Stimulated activated CD4-positive, alpha-beta T cell treated with anti-CD3 and anti-CD28 coated beads, Interleukin-4, amount 100 ng/mL, for 24 hours (primary cell): Measurements from ENCODE around the gene KDM6A.
A peak's percentile ranks its signal among the peaks of the same experiment; 100 is the strongest.
"Not testable (repeated sequence)": the region's sequence is repeated elsewhere in the genome, so short reads cannot be mapped to it uniquely, and the experiment has no call there.

ENCODE experiments used
- DNase-seq: peaks from one replicate; pipeline ENCODE4 v3.0.0-alpha.2; 2020

KDM6A gene

DNA sequence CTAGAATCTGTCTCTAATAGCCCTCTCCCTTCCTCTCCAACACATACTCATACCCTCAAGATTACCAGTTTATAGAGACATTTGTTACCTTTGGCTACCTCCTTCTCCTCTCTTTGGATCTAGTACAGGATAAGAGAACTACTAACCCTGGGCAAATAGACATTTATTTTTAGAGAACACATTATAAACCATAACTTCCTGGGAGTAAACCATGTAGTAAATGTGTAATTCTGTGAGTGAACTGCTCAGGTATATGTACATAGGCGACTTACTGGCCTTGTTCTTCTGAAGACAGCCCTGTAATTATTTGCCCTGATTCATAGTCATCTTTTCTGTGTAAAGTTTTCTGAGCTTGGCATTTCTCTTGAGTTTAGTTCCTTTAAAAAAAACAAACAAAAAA lies 94.2 kb downstream of the KDM6A start:
- no peak for DNase-seq

DNA sequence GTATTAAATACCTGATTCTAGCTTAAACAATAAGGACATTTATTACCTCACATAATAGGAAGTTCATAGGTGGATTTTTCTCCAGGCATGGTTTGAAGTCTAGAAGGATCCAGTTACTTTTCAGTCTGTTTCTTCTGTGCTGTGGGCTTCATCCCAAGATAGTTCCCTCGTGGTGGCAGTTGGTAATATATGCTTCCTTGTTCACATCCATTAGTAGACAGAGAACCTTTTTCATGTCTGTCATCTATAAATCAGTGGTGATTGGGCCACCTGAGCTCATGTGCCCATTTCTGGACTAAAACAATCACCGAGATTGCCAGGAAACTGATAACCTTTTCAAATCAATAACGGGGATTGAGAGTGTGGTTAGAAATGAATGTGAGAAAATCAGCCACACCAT lies 97.7 kb downstream of the KDM6A start:
- DNase-seq: no peak

DNA sequence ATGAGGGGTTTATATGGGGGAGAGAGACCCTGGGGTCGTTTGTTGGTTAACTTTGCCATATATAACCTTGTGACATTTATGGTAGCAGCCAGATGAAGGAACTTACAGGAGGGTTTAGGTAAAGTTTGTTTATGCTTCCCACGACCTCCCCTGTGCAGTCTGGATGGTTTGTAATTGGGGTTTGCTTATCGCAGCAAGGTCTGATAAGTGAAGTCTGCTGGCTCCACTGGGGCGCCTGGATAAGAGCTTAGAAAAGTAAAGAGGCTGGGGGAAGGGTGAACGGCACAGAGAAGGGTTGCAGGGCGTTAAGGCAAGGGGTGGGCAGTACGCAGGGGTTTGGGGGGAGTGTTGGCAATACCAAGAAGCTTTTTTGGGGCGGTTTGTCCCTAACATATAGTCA lies 98.7 kb downstream of the KDM6A start:
- DNase-seq: no peak

DNA sequence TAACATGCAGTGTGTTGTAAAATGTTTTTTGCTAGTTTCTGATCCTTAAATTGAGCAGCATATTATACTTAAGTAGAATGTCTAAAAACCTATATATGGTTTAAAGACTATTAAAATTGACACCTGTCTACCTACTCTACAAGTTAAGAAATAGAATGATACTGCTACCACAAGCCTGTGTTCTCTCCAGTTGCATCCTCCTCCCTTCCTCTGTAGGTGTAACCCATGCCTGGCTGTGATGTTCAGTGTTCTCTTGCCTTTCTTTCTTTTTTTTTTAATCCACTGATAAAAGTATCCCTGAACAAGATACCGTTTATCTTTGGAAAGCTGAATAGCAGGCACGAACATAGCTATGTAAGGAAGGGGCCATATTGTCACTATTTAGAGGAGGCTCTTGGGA lies 99.1 kb downstream of the KDM6A start:
- no peak for DNase-seq

DNA sequence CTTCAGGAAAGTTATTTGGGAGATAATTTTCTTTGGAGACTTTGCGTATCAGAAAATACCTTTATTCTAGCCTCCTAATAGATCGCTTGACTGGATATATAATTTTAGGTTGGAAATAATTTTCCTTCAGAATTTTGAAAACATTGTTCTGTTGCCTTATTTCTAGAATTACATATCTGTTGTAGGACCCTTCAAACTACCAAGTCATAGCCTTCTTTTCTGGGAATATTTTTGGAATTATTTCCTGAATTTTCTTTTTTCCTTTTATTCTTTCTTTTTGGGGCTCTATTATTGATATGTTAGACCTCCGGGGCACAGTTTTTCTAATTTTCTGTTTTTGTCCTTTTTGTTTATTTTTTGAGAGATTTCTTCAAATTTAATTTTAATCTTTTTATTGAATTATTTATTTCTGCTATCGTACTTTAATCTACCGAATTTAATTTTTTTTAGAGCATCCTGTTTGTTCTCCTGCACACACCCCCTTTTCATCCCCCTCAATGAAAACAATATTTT lies 100.5 kb downstream of the KDM6A start:
- no peak for DNase-seq

DNA sequence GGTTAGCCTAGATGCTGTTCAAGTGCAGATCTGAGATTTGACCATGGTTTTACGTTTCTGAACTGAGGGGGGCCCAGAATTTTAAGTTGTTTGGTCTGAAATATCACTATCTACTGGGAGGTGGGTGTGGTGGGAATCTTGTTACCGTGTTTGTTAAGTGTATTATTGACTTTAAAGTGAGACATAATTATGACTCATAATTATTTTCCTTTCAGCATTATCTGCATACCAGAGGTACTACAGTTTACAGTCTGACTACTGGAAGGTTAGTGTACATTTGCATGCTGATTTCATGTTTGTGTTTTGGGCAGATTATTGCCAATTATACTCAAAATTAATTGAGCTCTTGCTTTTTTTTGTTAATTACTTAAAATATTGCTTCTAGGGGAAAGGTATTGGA lies 101.5 kb downstream of the KDM6A start:
- DNase-seq: no peak

DNA sequence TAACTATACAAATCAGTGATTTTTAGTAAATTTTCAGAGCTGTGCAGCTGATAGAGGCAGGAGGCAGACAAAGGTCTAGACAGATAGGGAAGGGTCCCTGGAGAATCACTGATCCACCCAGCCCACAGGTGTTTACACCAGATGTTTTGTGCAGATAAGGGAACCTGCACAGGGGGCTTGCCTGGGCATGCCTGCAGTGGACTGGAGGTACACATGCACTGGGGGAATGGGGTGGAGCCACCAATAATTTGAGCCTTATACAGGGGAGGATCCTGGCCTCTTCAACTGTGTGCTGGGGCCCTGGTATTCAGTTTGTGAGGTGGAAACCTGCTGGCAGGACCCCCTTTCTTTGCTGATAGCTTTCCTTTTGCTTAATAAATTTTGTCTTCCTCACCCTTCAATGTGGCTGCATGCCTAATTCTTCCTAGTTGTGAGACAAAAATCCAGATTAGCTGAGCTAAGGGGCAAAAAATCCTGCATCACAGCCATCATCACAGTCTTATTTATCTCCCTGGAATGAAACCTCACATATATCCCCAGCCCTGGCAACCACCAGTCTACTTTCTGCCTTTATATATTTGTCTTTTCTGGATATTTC lies 102.8 kb downstream of the KDM6A start:
- DNase-seq: no peak

DNA sequence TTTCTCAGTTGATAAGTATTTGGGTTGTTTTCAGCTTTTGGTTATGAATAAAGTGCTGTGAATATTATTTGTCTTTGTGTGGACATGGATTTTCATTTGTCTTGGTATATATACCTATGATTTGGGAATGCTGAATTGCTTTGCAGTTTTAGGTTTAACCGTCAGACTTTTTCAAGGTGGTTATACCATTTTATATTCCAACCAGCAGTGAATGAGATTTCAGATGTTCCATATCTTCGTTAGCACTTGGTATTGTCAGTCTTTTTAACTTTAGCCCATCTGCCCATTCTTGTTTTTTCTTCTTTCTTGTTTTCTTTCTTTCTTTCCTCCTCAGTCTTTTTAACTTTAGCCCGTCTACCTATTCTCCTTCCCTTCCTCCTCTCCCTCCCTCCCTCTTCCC lies 106.0 kb downstream of the KDM6A start:
- DNase-seq: no peak

DNA sequence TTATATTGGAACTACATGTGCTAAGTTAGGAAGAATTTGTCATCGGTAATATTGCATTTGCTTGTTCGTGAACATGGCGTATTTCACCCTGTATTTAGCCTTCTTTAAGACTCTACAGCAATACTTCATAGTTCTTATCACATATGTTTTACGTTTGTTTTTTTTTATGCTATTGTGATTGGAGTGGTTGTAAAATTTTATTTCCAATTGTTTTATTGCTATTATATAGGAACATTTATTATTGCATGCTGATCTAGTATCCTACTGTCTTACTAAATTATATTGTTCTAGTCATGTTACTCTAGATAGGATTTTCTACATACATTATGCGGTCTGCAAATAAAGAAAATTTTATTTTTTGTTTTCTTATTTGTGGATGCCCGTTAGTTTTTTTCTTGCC lies 107.4 kb downstream of the KDM6A start:
- no peak for DNase-seq

DNA sequence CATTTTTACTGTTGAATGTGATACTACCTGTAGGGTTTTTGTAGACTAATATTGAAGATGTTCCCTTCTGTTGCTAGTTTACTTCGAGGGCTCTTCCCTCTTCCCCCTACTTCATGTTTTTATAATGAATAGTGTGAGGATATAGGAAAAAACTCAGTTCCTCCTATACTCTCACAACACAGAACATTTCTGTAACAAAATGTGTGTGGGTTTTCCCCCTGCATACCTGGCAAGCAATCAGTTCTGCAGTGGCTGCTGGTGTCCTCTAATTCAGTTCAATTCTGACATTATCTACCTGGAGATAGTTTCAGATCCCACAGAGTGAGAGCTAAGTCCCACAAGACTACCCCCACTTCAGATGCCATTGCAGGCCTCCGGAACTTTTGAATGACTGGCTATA lies 107.9 kb downstream of the KDM6A start:
- DNase-seq: no peak

DNA sequence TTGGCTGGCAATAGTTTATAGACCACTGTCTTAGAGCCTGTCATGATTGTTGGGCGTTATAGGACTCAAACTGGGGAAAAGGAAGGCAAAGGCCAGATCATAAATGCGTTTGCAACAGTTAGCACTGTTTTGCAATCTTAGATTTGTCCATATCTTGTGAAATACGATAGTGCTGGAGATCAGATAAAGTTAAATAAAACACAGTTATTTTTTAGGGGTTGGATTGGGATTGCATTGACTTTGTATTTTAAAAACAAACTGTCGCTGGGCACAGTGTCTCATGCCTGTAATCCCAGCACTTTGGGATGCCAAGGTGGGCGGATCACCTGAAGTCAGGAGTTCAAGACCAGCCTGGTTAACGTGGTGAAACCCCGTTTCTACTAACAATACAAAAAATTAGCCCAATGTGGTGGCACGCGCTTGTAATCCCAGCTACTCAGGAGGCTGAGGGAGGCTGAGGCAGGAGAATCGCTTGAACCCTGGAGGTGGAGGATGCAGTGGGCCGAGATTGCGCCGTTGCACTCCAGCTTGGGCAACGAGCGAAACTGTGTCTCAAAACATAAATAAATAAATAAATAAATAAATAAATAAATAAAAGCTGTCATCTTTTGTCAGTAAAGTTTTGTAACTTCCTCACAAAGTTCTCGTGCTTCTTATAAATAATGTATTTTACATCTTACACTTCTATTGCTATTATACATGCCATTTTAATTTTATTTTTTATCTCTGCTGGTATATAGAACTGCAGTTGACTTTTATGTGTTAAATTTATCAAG lies 117.2 kb downstream of the KDM6A start:
- no peak for DNase-seq

DNA sequence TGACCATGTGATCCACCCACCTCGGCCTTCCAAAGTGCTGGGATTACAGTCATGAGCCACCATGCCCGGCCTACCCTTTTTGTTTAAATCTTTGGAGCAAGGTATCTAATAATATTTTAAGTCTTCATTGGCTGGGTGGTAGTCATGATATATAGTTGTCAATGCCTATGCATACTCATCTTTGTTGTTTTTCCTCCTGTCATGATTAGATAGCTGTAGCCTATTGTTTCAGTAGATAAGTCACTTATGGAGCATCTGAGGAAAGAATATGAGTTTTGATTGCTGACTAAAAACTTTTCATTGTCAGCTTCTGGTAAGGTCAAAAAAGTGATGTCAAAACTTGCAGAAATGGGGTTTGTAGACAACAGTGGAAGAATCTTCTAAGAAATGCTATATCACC lies 119.8 kb downstream of the KDM6A start:
- DNase-seq: no peak

DNA sequence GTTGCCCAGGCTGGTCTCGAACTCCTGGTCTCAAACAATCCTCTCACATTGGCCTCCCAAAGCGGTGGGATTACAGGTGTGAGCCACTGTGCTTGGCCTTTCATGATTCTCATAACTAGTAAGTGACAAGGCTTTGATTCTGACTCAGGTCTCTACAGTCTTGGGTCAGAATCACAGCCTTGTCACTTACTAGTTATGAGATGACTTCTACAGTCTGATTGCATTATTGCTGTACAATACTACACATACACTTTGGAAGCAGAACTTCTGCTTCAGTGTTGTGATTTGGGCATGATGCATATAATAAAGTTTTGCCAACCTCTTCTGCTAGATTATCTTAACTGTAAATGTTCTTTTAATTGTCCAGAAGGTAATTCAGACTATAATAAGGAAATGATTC lies 123.3 kb downstream of the KDM6A start:
- no peak for DNase-seq

DNA sequence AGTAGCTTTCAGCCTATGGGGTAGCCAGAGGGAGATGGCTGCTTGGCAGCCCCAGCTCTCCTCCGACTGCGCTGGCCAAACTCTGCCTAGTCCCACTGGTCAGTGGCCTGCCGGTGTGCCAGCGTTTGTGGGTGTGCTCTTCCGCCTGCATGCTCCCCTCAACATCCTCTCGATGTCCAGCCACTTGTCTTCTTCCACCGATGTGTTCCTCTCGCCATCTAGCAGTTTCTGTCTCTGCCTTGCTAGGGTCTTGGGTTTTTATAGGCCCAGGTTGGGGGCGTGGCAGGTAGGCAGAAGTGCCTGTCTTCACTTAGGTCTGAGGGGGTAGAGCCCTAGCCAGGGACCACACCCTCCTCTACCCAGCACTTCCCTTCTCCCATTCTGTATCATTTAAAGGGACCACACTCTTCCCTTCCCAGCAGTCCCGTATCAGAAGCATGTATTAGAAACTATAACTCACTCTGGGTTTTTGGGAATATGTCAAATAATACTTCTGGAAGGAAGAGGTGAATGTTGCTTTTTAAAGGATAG lies 124.4 kb downstream of the KDM6A start:
- no peak for DNase-seq

DNA sequence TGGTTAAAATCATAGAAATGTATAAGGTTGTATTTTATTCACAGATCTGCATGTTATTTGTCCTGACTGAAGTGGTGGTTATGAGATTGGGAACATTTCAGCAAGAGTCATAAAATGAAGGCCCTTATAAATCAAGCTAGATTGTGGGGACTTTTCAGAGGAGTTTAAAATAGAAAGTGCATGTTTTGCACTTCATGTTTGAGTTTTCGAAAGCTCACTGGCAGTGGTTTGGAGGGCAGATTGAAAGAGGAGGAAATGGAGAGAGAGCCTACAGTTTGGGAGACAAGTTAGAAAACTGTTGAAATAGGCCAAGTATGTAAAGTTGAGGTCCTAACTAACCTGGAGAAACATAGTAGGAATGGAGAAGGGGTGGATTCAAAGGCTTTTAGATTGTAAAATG lies 124.9 kb downstream of the KDM6A start:
- no peak for DNase-seq

DNA sequence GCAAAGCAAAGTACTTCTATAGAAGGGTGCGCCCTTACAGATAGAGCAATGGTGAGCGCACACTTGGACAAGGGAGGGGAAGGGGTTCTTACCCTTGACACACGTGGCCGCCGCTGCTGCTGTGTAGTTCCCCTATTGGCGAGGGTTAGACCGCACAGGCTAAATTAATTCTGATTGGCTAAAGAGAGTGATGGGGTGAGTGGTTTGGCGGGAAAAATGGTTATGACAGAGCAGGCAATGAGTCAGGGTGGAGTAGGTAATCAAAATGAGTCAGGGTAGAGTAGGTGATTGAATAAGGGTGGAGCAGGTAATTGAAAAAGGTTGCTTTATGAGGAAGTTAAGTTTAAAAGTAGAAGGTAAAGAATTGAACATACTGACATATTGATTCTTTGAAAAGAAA lies 126.2 kb downstream of the KDM6A start:
- peak; percentile 6 for DNase-seq

DNA sequence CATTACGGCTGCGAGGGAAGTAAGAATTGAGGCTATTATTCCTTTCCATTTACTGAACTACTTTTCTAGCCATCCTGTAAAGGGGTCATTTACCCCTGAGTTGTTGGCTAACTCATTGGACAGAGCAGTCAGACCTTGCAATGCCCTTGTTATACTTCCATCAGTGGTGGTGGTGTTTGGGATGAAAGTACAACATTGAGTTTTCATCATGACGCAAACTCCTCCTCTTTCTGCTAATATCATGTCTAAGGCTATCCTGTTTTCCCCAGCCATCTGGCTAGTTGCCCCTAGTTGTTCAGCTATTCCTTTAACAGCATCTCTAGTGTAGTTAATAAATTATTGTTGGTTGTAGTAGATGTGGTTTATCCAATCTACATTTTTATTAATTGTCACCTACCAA lies 126.9 kb downstream of the KDM6A start:
- not testable (repeated sequence) for DNase-seq

DNA sequence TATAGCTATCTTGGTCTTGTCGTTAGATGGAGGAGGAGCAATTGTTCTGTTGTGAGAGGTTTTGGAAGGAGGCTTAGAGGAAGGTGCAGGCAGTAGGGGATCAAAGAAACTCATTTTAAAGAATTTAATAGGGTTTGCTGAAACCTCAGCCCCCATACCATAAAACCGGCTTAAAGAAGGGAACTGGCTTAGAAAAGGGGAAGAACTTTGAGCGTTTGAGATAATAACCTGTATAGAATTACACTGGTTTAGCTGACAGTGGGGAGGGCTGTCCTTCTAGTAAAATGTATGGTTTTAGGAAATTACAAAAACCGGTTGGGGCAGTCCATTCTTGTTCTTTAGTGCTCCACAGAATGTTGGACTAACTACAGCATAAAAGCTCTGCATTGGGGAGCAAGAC lies 128.1 kb downstream of the KDM6A start:
- no peak for DNase-seq

DNA sequence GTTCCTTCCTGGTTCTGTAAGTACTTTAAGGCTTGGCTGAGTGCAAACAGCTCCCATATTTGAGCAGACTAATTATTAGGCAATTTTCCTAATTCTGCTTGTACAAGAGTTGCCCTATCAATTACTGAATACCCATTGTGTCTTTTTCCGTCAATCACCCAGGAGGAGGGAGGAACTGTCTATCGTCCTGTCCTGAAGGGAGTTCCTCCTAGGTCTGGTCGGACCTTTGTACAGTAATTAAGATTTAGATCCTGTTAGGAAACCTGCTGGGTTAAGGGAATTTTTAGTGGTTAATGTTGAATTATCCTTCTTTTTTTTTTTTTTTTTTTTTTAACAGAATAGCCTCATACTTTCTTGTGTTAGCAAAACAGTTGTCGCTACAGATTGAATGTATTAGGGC lies 130.1 kb downstream of the KDM6A start:
- DNase-seq: no peak

DNA sequence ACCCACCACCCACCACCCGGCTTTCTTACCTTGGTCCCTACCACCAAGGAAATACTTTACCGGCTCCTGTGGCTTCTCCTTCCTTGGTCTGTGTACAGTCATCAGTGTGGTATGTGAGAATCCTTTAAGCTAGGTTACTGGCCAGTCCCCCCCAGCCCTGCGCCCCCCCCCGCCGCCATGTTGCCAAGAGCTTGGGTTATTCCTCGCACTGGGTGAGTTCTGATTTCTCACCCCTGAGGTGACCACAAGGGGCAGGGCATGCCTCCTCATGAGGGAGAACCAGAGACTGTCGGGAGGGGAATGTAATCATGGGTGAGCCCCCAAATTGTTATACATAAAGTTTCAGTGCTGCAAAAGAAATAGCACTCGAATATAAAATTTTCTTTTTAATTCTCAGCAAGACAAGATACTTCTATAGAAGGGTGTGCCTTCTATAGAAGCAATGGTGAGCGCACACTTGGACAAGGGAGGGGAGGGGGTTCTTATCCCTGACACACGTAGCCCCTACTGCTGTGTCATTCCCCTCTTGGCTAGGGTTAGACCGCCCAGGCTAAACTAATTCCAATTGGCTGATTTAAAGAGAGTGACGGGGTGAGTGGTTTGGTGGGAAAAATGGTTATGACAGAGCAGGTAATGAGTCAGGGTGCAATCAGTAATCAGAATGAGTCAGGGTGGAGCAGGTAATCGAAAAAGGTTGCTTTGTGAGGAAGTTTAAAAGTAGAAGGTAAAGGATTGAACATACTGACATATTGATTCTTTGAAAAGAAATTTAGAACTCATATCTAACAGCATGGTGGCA lies 133.2 kb downstream of the KDM6A start:
- DNase-seq: peak; percentile 6

DNA sequence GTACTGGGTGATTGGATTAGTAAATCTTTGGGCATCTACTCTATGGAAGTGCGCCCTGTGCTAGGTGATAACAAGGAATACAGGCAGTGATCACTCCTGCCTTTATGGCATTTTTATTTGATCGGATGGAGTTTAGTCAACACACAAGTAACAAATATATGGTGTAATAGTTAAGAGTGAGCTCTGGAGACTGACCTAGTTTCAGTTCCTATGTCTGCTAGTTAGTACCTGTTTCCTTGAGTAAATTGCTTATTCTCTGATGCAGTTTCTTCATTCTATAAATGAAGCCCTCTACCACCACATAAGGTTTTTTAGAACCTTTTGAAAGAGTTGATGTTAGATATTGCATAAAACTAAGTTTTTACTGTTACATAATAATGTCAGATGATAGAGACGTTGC lies 134.6 kb downstream of the KDM6A start:
- no peak for DNase-seq

DNA sequence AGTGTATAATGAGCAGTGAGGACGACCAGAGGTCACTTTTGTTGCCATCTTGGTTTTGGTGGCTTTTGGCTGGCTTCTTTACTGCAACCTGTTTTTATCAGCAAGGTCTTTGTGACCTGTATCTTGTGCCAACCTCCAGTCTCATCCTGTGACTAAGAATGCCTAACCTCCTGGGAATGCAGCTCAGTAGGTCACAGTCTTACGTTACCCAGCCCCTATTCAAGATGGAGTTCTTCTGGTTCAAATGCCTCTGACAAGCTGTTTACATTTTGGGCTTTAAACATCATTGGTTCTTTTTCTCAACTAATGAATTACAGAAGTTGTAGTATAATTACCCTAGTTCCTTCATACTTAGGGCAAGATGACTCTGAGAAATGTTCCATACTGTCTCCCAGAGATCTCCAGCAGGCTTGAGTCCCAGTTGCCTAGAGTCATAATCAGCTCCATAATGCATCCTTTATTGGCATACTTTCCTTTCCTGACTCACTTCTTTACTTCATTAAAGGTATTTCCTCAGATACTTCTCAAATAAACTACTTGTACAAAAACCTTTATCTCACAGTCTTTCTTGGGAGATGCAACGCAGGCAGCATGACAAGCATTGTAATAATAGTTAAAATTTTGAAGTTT lies 136.5 kb downstream of the KDM6A start:
- no peak for DNase-seq

DNA sequence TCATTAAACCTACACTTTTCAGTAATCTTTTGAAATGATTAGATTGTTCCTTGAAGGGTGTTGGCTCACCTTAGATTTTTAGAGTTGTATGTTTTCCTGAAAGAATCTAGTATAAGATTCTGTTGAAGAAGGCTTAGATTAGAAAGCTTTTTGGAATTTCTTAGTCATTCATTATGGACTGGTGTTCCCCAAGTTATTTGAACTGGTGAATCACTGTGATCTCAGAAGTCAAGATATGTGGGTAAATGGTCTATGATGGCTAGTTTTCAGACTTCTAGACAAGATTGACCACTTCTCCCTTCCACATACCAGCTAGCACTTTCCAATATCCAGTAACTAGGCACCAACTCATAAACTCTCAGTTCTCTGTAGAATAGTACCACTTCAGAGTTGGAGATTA lies 138.1 kb downstream of the KDM6A start:
- no peak for DNase-seq
